Esophagus squamous epithelium (tissue), 5 donors: ENCODE data around the gene LRRIQ1. TPM values are rescaled to one million over a fixed set of nuclear protein-coding genes. Genes with fewer than 3 reads are reported as not detected.

Experiments
- DNase-seq: peaks from one replicate; lab custom pipeline; 2025; lab: John Stamatoyannopoulos, UW
- H3K27ac ChIP-seq, 4 donors: fragments of 200-600 bp; sonication (generic); one replicate each; pipeline ENCODE4 v1.5.1; 2016 to 2019; ENCODE audit warnings: mild to moderate bottlenecking in 1 of 4
- H3K27me3 ChIP-seq, 4 donors: fragments of 200-600 bp; sonication (generic); 1 replicate in 3 of 4; 2 replicates in 1 of 4; pipeline versions ENCODE4 v1.5.1 to v1.6.0; 2017 to 2021; ENCODE audit warnings: antibody characterized with exemption in 1 of 4
- H3K36me3 ChIP-seq, 3 donors: fragments of 200-600 bp; sonication (generic); one replicate each; pipeline ENCODE4 v1.5.1; 2016 to 2019
- H3K4me1 ChIP-seq, 3 donors: fragments of 200-600 bp; sonication (generic); one replicate each; pipeline ENCODE4 v1.5.1; 2017 to 2019
- H3K4me3 ChIP-seq, 4 donors: fragments of 200-600 bp; sonication (generic); 1 replicate in 3 of 4; 2 replicates in 1 of 4; pipeline ENCODE4 v1.5.1; 2016 to 2019; ENCODE audit warnings: mild to moderate bottlenecking in 2 of 4, moderate library complexity in 1 of 4
- H3K9me3 ChIP-seq, 3 donors: fragments of 200-600 bp; sonication (generic); one replicate each; pipeline ENCODE4 v1.5.1; 2016 to 2019
- POLR2A ChIP-seq, 4 donors: fragments of 450-650 bp; IDR thresholded peaks; one replicate each; pipeline ENCODE4 v1.6.1; 2017; ENCODE audit warnings: antibody characterized with exemption in 4 of 4, mild to moderate bottlenecking in 4 of 4, moderate library complexity in 3 of 4
- WGBS, 2 donors: methylation state at CpG; one replicate each; pipeline ENCODE4 v1.1.5; 2018; 5-methylcytosine and 5-hydroxymethylcytosine counted together
- intact Hi-C: fragments of 100-400 bp; cut with DNase I; formaldehyde crosslinking; loops from one replicate; pipeline ENCODE4 v1.15.0; 2022
- total RNA-seq, 4 donors: library from RNA; depleted of rRNA; stranded (reverse); fragments of >200 nt; gene quantifications; one replicate each; pipeline ENCODE4 v1.1.0, GENCODE V29; 2016
- TF ChIP-seq, protein P1 (sequence below), 6 experiments: fragments of 450-650 bp in 4 of 6; fragments of 200-600 bp in 2 of 6; sonication (generic) in 2 of 6; IDR thresholded peaks; one replicate each; pipeline ENCODE4 v1.5.1; 2016 to 2019; ENCODE audit warnings: antibody characterized with exemption in 6 of 6, mild to moderate bottlenecking in 4 of 6, moderate library complexity in 4 of 6
- donor health status: DM: yes; HTN: yes; CAD: no.

Gene LRRIQ1
- total RNA-seq, 4 donors from 2014 or later, result 0.09 TPM; not detected in 3

GRCh38 chr12:85155791-85156190, 119.6 kb downstream of the LRRIQ1 start:
- 41 to 44% methylated on average over 2 of the region's 2 CpGs for WGBS, 2 donors
- no peaks in the 10 kb centered on the region for H3K9me3 ChIP-seq
- H3K4me3 ChIP-seq, result no peak overlapping the region
- no peak for DNase-seq
- no peaks in the 10 kb centered on the region for H3K27me3 ChIP-seq
- H3K36me3 ChIP-seq, result no peaks in the 10 kb centered on the region
- intact Hi-C loops, result no loop called here
- H3K4me1 ChIP-seq, result no peaks in the 10 kb centered on the region
- no peak overlapping the region for H3K27ac ChIP-seq
- TF ChIP-seq, protein P1, sequence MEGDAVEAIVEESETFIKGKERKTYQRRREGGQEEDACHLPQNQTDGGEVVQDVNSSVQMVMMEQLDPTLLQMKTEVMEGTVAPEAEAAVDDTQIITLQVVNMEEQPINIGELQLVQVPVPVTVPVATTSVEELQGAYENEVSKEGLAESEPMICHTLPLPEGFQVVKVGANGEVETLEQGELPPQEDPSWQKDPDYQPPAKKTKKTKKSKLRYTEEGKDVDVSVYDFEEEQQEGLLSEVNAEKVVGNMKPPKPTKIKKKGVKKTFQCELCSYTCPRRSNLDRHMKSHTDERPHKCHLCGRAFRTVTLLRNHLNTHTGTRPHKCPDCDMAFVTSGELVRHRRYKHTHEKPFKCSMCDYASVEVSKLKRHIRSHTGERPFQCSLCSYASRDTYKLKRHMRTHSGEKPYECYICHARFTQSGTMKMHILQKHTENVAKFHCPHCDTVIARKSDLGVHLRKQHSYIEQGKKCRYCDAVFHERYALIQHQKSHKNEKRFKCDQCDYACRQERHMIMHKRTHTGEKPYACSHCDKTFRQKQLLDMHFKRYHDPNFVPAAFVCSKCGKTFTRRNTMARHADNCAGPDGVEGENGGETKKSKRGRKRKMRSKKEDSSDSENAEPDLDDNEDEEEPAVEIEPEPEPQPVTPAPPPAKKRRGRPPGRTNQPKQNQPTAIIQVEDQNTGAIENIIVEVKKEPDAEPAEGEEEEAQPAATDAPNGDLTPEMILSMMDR (IDR thresholded peaks at IDR 0.05), result no peak
- no peak for TF ChIP-seq POLR2A (IDR thresholded peaks at IDR 0.05)

- Histone ChIP-seq H3K27ac (no peak overlapping the region), H3K36me3 (no peaks in the 10 kb centered on the region), H3K27me3 (no peaks in the 10 kb centered on the region), H3K4me3 (no peak overlapping the region), H3K9me3 (no peaks in the 10 kb centered on the region), H3K4me1 (no peaks in the 10 kb centered on the region)
- no peak for DNase-seq
- TF ChIP-seq, protein P1 (IDR thresholded peaks at IDR 0.05), result no peak
- TF ChIP-seq POLR2A (IDR thresholded peaks at IDR 0.05), result no peak
- intact Hi-C loops, result no loop called here
- WGBS, 2 donors, result 42 to 69% methylated on average over 3 of the region's 3 CpGs
These were observed 120.4 kb downstream of the LRRIQ1 start for GRCh38 chr12:85156569-85156968.

- no peaks in the 10 kb centered on the region for H3K27me3 ChIP-seq
- H3K36me3 ChIP-seq, result no peaks in the 10 kb centered on the region
- H3K4me1 ChIP-seq, result no peaks in the 10 kb centered on the region
- WGBS, 2 donors, result 73 to 82% methylated on average over 3 of the region's 3 CpGs
- TF ChIP-seq, protein P1 (IDR thresholded peaks at IDR 0.05), result no peak
- no peak for TF ChIP-seq POLR2A (IDR thresholded peaks at IDR 0.05)
- no peak overlapping the region for H3K4me3 ChIP-seq
- no peak for DNase-seq
- no peaks in the 10 kb centered on the region for H3K9me3 ChIP-seq
- H3K27ac ChIP-seq, result no peak overlapping the region
- intact Hi-C loops, result no loop called here
These were observed 121.0 kb downstream of the LRRIQ1 start for GRCh38 chr12:85157035-85157603.

DNA sequence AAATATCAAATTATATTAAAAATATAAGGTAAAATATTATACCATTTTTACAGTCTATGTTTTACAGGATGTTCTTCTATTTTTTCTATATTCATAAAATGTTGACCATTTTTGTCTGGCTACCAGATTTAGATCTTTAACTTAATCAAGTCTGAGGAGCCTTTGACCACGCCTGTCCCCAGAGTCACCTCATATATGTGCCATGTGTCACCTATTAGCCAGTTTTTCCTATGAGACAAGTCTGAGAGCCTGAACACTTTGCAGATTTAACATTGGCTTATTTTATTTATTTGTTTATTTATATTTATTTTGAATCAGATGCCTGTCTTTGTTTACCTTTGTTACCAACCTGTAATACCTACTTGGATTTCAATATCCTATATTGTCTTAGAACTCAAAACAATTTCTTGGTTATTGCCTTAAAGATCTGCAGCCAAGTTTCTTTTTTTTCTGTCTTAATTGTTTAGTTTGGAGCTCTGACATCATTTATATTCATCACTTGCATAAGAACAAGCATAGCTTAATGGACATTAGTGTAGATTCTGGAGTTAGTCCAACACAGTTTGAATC, 127.7 kb downstream of the LRRIQ1 start:
- no peak for TF ChIP-seq POLR2A (IDR thresholded peaks at IDR 0.05)
- TF ChIP-seq, protein P1 (IDR thresholded peaks at IDR 0.05), result no peak
- no peaks in the 10 kb centered on the region for H3K9me3 ChIP-seq
- H3K36me3 ChIP-seq, result no peaks in the 10 kb centered on the region
- DNase-seq, result no peak
- no peak overlapping the region for H3K27ac ChIP-seq
- H3K27me3 ChIP-seq, result no peaks in the 10 kb centered on the region
- H3K4me3 ChIP-seq, result no peak overlapping the region
- intact Hi-C loops, result no loop called here
- WGBS, 2 donors, result 72 to 89% methylated on average over 1 of the region's 1 CpG
- H3K4me1 ChIP-seq, result no peaks in the 10 kb centered on the region

DNA sequence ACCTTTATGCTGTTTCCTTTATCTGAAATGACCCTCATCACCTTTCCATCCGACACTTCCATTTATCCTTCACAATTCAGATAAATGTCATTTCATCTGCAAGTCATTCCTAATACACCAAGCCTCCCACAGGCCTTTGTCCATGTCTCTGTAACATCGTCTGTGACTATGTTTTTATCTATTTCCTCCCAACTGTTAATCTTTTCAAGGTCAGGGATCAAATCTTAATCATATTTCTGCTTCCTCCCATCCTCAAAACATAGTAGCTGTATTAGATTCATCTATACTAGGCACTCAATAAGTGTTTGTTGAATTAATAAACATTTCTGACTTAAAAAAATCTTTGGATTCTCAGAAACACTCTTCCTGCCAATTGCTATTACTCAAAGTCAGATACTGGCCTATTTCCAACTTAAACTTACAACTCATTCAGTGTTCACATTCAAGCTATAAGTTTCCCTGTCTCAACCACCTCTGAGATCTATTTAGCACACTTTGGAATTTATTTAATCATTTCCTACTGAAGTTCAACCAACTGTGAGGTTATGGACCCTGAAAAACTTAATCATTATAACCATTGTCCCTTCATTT, 143.6 kb downstream of the LRRIQ1 start:
- intact Hi-C loops, result no loop called here
- no peak overlapping the region for H3K27ac ChIP-seq
- 50 to 53% methylated on average over 2 of the region's 2 CpGs for WGBS, 2 donors
- no peaks in the 10 kb centered on the region for H3K9me3 ChIP-seq
- TF ChIP-seq, protein P1 (IDR thresholded peaks at IDR 0.05), result no peak
- TF ChIP-seq POLR2A (IDR thresholded peaks at IDR 0.05), result no peak
- no peaks in the 10 kb centered on the region for H3K27me3 ChIP-seq
- no peaks in the 10 kb centered on the region for H3K36me3 ChIP-seq
- no peaks in the 10 kb centered on the region for H3K4me1 ChIP-seq
- H3K4me3 ChIP-seq, result no peak overlapping the region
- DNase-seq, result no peak
